Stomach smooth muscle (tissue), 2 donors: ENCODE data around the gene RTL1.

Experiments
- H3K27ac ChIP-seq: one replicate; pipeline ENCODE4 v1.7.0; 2013; ENCODE audit warnings: mild to moderate bottlenecking, low read length, inconsistent platforms
- H3K27me3 ChIP-seq, 2 donors: one replicate each; pipeline ENCODE4 v1.7.0; 2013; ENCODE audit warnings: low read length in 2 of 2; ENCODE audit not compliant: insufficient read depth in 2 of 2, control insufficient read depth in 1 of 2
- H3K36me3 ChIP-seq, 2 donors: one replicate each; pipeline ENCODE4 v1.7.0; 2013; ENCODE audit warnings: low read length in 2 of 2; ENCODE audit not compliant: control insufficient read depth in 2 of 2, insufficient read depth in 2 of 2
- H3K4me1 ChIP-seq: one replicate; pipeline ENCODE4 v1.7.0; 2013; ENCODE audit warnings: low read length; ENCODE audit not compliant: control insufficient read depth, insufficient read depth
- H3K4me3 ChIP-seq, 2 donors: one replicate each; pipeline ENCODE4 v1.7.0; 2013; ENCODE audit warnings: low read length in 2 of 2
- H3K9ac ChIP-seq, 2 donors: one replicate each; pipeline ENCODE4 v1.7.0; 2013; ENCODE audit warnings: low read length in 2 of 2, mild to moderate bottlenecking in 1 of 2
- H3K9me3 ChIP-seq, 2 donors: one replicate each; pipeline ENCODE4 v1.7.0; 2013; ENCODE audit warnings: low read length in 2 of 2; ENCODE audit not compliant: control insufficient read depth in 2 of 2
- donor health status: healthy.
- donor health status: Pancreatic carcinoma.

RTL1 gene

DNA sequence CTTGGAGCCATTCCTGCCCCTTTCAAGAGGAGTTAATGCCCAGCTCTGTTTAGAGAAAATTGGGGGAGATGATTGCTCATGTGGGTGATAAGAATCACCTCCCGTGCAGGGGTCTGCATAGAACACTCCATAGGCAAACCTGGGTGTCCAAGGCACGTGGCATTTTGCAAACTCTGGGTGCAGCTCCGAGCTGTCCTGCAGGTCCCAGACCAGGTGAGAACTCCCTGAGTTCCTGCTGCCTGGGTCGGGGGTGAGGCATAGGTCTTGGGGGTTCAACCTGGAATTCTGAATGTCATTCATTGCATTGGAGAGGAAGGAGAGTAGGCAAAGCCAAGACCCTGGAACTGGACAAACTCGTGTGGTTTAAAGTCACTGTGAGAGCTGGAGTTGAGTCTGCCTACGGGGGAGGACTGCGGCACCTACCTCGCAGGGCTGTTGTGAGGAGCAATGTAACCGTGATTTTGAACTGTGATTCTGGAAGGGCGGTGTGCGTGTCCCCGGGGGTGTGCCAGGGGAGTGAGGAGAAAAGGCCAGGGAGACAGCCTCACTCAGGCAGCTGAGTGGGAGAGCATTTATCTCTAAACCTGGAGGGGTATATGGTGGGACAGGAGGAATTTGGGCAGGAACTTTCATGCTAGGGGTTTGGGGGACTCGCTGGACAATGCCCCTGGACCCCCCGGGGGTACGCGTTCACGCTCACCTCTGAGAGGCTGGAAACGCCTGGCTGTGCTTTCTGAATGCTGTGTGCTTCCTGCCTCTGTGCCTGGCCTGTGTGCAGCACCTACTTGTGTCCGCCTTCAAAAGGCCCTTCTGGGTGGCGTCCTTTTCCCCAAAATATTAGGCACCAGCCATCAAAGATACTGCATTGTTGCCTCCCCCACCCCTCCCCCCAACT is 47.2 kb downstream of the RTL1 start:
- Histone ChIP-seq H3K36me3 (no peaks in the 10 kb centered on the region), H3K27me3 (peaks cover 0 to 2% of the 10 kb centered on the region in 2 donors), H3K9me3 (no peaks in the 10 kb centered on the region), H3K4me1 (no peaks in the 10 kb centered on the region), H3K4me3 (no peak overlapping the region), H3K27ac (no peak overlapping the region), H3K9ac (no peak overlapping the region)

DNA sequence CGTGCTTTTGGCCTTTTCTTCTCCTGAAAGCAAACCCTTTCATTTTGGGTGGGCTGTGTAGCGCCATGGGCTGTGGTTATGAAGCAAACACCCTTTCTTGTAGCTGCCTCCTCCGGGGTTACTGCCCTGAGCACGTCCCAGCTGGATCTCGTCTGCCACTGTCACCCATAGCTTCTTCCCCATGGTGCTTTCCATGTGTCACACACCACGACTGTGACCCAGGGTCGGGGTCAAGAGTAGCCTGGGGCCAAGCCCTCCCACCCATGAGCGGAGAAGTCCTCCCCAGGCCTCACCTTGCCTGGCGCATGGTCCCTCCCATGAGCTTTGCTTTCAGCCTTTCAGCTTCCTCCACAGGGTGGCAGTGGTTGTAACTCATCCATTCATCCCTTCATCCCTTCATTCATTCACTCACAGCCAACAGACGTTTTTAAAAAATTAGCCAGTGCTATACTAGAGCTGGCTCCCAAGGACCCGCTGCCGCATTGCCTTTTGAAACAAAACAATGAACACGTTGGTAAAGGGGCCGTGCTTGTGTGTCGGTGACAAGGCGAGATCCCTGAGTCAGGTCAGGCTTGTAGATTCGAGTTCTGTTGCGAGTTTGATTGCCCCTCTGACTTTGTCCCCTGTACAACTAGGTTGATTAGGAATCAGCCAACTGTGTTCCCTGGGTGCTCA is 48.1 kb downstream of the RTL1 start:
- H3K36me3 ChIP-seq = no peaks in the 10 kb centered on the region
- no peaks in the 10 kb centered on the region for H3K9me3 ChIP-seq
- no peaks in the 10 kb centered on the region for H3K4me1 ChIP-seq
- no peak overlapping the region for H3K9ac ChIP-seq
- no peak overlapping the region for H3K27ac ChIP-seq
- H3K4me3 ChIP-seq = no peak overlapping the region
- peaks cover 0 to 2% of the 10 kb centered on the region in 2 donors for H3K27me3 ChIP-seq

DNA sequence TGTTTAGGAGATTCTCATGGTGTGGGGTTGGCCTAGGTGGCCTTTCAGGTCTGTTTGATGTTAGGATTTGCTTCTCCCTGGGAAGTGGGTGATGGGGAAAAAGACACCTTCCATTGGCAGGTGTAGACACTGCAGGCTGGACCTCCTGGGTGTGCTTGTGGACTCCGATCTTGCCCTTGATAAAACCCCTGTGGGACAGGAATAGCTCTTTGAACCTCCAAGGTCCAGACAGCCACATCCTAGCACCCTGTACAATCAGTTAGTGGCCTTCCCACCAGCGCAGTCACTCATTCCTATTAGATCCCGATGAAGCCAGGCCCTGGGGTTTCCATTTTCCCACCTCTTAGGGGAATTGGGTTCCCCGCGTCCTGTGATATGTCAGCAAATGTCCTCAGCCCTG is 49.1 kb downstream of the RTL1 start:
- H3K27ac ChIP-seq = no peak overlapping the region
- no peak overlapping the region for H3K9ac ChIP-seq
- H3K27me3 ChIP-seq = no peaks in the 10 kb centered on the region
- no peaks in the 10 kb centered on the region for H3K4me1 ChIP-seq
- H3K9me3 ChIP-seq = no peaks in the 10 kb centered on the region
- H3K36me3 ChIP-seq = no peaks in the 10 kb centered on the region
- H3K4me3 ChIP-seq = no peak overlapping the region

DNA sequence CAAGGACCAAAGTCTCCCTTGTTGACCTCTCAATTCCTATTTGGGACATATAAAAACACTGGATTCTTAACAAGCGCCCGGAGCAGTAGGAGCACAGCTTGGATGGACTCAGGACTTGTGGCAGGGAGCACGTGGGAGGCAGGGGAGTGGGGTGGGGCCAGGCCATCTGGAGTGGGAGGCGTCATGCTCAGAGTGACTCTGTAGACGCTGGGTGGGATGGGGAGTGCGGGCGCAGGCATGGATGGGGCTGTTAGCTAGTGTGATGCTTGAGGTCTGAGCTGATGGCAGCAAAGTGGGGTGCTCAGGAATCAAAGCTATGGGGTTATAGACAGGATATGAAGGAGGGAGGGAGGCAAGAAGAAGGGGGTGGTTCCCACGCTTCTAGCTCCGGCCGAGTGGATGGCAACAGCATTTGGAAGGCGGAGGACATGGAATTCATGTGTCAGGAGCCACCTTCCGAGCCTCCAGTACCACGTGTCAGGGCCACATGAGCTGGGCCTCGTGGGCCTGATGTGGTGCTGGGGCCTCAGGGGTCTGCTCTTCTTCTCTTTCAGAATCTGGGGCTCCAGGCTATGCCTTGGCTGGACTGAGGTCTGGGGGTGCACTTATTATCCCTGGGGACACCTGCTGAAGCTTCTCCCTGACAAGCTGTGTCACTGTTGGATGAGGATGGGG is 51.4 kb downstream of the RTL1 start:
- Histone ChIP-seq H3K27ac (no peak overlapping the region), H3K9me3 (no peaks in the 10 kb centered on the region), H3K4me1 (no peaks in the 10 kb centered on the region), H3K4me3 (no peak overlapping the region), H3K36me3 (no peaks in the 10 kb centered on the region), H3K9ac (no peak overlapping the region), H3K27me3 (no peaks in the 10 kb centered on the region)

DNA sequence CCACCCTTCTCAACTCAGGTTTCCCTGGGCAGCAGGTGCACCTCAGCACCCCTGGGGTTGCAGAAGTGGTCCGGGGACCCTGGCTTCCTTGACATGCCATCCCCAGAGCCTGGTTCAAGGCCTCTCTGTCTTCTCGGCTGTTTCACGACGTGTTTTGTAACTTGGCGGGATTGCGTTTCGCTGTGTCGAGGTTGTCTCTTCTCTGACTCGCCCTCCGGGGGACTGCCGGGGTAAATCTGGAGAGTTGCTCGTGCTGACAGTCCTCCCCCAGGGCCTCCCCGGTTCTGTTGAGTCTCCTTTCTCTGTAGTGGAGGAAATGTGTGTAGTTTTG is 52.0 kb downstream of the RTL1 start:
- Histone ChIP-seq H3K4me3 (no peak overlapping the region), H3K36me3 (no peaks in the 10 kb centered on the region), H3K4me1 (no peaks in the 10 kb centered on the region), H3K27me3 (no peaks in the 10 kb centered on the region), H3K9me3 (no peaks in the 10 kb centered on the region), H3K9ac (no peak overlapping the region), H3K27ac (no peak overlapping the region)

DNA sequence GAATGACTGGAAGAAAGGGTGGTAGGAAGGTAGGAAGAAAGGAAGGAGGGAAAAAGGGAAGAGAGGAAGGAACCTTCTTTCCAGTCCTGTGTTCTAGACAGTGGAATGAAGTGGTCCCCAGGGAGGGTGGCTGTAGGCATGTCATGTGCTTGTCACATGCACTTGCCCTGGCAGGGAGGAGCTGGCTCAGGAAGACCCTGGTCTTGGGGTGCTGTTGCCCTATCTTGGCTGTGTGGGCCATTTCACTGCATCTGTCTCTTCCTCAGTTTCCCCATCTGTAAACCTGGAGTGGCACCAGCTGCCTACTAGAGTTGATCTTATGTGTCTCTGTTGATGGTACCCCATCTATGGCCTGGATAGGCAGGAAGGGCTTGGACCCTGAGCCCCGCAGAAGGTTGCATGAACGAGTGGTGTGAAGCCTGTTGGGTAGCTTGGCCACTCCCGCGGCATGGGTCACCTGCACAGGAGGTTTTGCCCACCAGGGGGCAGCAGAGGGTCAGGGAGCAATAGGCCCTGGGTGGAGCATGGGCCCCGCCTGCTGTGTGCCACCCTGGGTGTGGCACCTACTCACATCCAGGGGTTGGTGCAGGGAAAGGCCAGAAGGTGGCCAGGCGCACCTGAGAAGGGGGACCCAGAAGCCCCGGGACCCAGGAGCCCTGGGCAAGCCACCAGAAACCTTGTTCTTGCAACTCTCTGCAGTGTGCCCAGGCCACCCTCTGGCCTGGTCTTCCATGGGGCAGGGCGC is 52.5 kb downstream of the RTL1 start:
- Histone ChIP-seq H3K36me3 (no peaks in the 10 kb centered on the region), H3K9me3 (no peaks in the 10 kb centered on the region), H3K27ac (no peak overlapping the region), H3K4me1 (no peaks in the 10 kb centered on the region), H3K4me3 (no peak overlapping the region), H3K27me3 (no peaks in the 10 kb centered on the region), H3K9ac (no peak overlapping the region)

DNA sequence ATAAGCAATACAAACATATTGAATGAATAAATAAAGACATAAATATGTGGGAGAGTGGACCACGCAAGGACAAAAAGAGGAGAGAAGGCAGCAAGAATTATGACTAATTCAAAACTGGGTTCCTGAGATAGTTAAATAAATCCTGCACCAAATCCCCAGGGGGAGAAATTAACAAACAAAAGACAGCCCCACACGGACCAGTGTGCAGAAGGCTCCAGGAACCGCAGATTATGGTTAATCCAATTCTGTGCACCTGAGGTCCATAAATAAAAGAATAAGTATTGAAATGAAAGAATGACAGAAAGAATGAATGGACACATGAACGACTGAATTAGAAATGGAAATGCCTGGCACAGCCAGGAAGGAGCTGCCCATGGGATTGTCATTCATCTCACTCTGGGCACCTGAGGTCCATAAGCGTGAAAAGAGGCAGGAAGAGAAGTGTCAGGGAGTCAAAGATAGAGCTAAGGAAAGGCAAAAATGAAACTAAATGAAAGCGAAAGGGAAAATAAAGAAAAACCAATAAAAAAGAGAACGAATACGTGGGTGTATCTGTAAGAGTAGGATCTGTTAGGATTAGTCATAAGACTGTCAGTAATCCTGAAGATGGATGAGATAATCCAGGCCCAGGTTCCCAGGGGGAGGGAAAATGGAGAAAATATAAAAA is 54.3 kb downstream of the RTL1 start:
- Histone ChIP-seq H3K4me1 (no peaks in the 10 kb centered on the region), H3K9ac (no peak overlapping the region), H3K9me3 (no peaks in the 10 kb centered on the region), H3K27me3 (no peaks in the 10 kb centered on the region), H3K36me3 (no peaks in the 10 kb centered on the region), H3K4me3 (no peak overlapping the region), H3K27ac (no peak overlapping the region)

DNA sequence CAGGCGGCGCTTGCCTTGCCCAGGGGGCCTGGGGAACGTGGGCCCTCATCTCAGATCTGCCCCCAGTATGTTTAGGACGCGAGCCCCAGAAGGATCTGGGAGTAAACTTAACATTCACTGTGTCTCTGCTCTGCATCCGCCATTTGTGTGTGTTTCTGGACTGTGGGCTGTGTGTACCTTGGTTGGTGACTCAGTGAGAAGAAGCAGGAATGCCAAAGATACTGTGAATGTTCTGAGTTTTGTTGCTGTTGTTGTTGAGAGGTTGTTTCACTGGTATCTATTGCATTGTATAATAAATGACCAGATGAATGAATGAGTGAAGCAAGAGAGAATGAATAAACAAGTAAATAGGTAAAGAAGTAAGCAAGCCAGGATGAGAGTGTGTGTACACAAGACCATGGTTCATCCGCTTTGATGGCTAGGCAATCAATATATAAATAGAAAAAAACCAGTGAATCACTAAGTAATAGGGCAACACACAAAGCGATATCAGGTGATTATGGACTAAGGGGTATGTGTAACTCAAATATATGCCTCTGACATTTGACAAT is 57.1 kb downstream of the RTL1 start:
- Histone ChIP-seq H3K27me3 (no peaks in the 10 kb centered on the region), H3K4me3 (no peak overlapping the region), H3K4me1 (no peaks in the 10 kb centered on the region), H3K27ac (no peak overlapping the region), H3K9ac (no peak overlapping the region), H3K36me3 (no peaks in the 10 kb centered on the region), H3K9me3 (no peaks in the 10 kb centered on the region)

DNA sequence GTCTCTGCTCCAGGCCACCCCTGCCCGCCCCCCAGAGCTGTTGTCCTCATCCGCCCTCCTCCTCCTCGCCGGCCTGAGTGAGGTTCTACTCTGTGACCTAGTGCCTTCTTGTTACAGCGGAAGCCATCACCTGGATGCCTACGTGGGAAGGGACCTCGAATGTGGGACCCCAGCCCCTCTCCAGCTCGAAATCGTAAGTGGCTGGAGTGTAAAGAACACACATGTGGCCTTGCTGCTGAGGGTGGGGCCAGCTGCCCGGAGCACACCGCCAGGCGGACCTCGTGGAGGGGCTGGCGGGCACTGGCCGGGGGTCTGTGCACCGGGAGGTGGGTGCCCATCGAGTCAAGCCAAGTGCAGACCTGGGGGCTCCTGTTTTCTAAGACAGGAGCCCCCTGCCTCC is 58.2 kb downstream of the RTL1 start:
- no peak overlapping the region for H3K4me3 ChIP-seq
- H3K9me3 ChIP-seq = no peaks in the 10 kb centered on the region
- no peaks in the 10 kb centered on the region for H3K36me3 ChIP-seq
- no peak overlapping the region for H3K27ac ChIP-seq
- no peaks in the 10 kb centered on the region for H3K27me3 ChIP-seq
- no peaks in the 10 kb centered on the region for H3K4me1 ChIP-seq
- no peak overlapping the region for H3K9ac ChIP-seq

DNA sequence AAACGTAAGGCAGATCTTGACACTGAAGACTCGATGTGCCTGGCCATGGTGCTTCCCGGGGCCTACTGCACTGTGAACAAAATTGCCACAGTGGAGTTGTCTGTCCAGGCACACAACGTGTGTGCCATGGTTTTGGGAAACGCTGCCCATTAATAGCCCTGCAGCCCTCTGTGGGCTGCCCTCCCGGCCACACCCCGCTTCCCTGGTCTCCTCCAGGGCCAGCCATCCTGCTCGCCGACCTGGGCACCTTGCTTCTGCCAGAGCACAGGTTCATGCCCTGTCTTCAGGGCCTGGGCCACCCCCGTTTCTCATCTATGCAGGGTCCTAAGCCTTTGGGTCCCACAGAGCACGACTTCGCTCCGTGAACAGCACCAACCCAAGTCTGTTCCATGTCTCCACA is 58.7 kb downstream of the RTL1 start:
- Histone ChIP-seq H3K4me3 (no peak overlapping the region), H3K27me3 (no peaks in the 10 kb centered on the region), H3K9ac (no peak overlapping the region), H3K36me3 (no peaks in the 10 kb centered on the region), H3K4me1 (no peaks in the 10 kb centered on the region), H3K27ac (no peak overlapping the region), H3K9me3 (no peaks in the 10 kb centered on the region)
